Endothelial cell of umbilical vein (primary cell): ENCODE data around the gene AKAP8. TPM values are rescaled to one million over a fixed set of nuclear protein-coding genes. Genes with fewer than 3 reads are reported as not detected.

Experiments used
- BruUV-seq: library from RNA; stranded (reverse); fragments of 400-500 nt; replicated peaks from 2 replicates; lab custom pipeline; 2021; lab: Mats Ljungman, UMichigan
- CTCF ChIA-PET: fragments of 300-600, 350-600 bp; sonication (Branson Sonifier 250); formaldehyde crosslinking; loops from one replicate; lab custom pipeline; 2021; ENCODE audit warnings: antibody characterized with exemption, inconsistent platforms; lab: Charles Lee
- POLR2A ChIA-PET: fragments of 300-600, 350-600 bp; sonication (Branson Sonifier 250); formaldehyde crosslinking; loops from one replicate; lab custom pipeline; 2021; ENCODE audit warnings: antibody characterized with exemption, inconsistent platforms; lab: Charles Lee
- DNase-seq: peaks from one replicate; pipeline ENCODE4 v3.0.0-alpha.2; 2011; ENCODE audit warnings: low read depth, low spot score
- FAIRE-seq: peaks from 2 replicates; lab custom pipeline; 2011; peaks lifted over from hg19 to GRCh38; lab: Jason Lieb, UNC
- H2AFZ ChIP-seq: 2 replicates; pipeline ENCODE4 v1.6.0; 2012; ENCODE audit warnings: low read depth, low read length, control low read depth, inconsistent platforms
- H3K27ac ChIP-seq: 2 replicates; pipeline ENCODE4 v1.5.1; 2011; ENCODE audit warnings: low read depth, mild to moderate bottlenecking, control low read depth, low read length, moderate library complexity; ENCODE audit not compliant: insufficient read depth
- H3K27me3 ChIP-seq, 2 experiments: 2 replicates each; pipeline versions ENCODE4 v1.6.0 to v1.6.1; 2011; ENCODE audit warnings: low read length in 2 of 2, mixed read lengths in 1 of 2; ENCODE audit not compliant: control insufficient read depth in 2 of 2, insufficient read depth in 2 of 2
- H3K36me3 ChIP-seq, 2 experiments: 2 replicates in 1 of 2; 3 replicates in 1 of 2; pipeline ENCODE4 v1.5.1; 2011; ENCODE audit warnings: low read length in 2 of 2, mild to moderate bottlenecking in 1 of 2, moderate library complexity in 1 of 2; ENCODE audit not compliant: control insufficient read depth in 2 of 2, insufficient read depth in 2 of 2; ENCODE audit errors: extremely low read depth in 1 of 2
- H3K4me1 ChIP-seq: 3 replicates; pipeline ENCODE4 v1.5.1; 2011; ENCODE audit warnings: mild to moderate bottlenecking, low read length; ENCODE audit not compliant: control insufficient read depth, insufficient read depth; ENCODE audit errors: extremely low read depth
- H3K4me2 ChIP-seq: 2 replicates; pipeline ENCODE4 v1.6.1; 2011; ENCODE audit warnings: low read length, control low read depth, mixed read lengths; ENCODE audit not compliant: insufficient read depth
- H3K4me3 ChIP-seq, 3 experiments: fragments of 200-600 bp in 1 of 3; sonication (generic), shearing (Covaris generic) in 1 of 3; replicated peaks in 1 of 3; 2 replicates each; pipeline ENCODE4 v1.5.1; 2011 to 2016; ENCODE audit warnings: control low read depth in 3 of 3, low read length in 3 of 3, mild to moderate bottlenecking in 2 of 3, inconsistent platforms in 1 of 3, low read depth in 1 of 3, moderate library complexity in 1 of 3; ENCODE audit not compliant: insufficient read depth in 1 of 3
- H3K79me2 ChIP-seq: 2 replicates; pipeline ENCODE4 v1.6.0; 2012; ENCODE audit warnings: low read length, inconsistent platforms; ENCODE audit not compliant: control insufficient read depth, insufficient read depth
- H3K9ac ChIP-seq: replicated peaks from 2 replicates; pipeline ENCODE3; 2011; ENCODE audit warnings: low read length, control low read depth; ENCODE audit not compliant: insufficient read depth; ENCODE audit errors: extremely low read depth
- H3K9me1 ChIP-seq: replicated peaks from 3 replicates; pipeline ENCODE4 v1.6.0; 2011; ENCODE audit warnings: mild to moderate bottlenecking, low read length; ENCODE audit not compliant: control insufficient read depth, insufficient read depth; ENCODE audit errors: extremely low read depth
- H3K9me3 ChIP-seq: replicated peaks from 2 replicates; pipeline ENCODE4 v1.5.1; 2012; ENCODE audit warnings: low read length, inconsistent platforms; ENCODE audit not compliant: control insufficient read depth, insufficient read depth
- H4K20me1 ChIP-seq: replicated peaks from 2 replicates; pipeline ENCODE3; 2011; ENCODE audit warnings: mild to moderate bottlenecking, low read length; ENCODE audit not compliant: control insufficient read depth, insufficient read depth; ENCODE audit errors: extremely low read depth
- EZH2 ChIP-seq: IDR thresholded peaks from 2 replicates; pipeline ENCODE4 v1.6.1; 2012; ENCODE audit warnings: borderline replicate concordance, low read depth, mild to moderate bottlenecking, moderate library complexity, low read length, inconsistent platforms; ENCODE audit not compliant: severe bottlenecking
- FOS ChIP-seq: IDR thresholded peaks from 2 replicates; pipeline ENCODE4 v1.6.1; 2011; ENCODE audit warnings: mild to moderate bottlenecking, low read length, moderate library complexity, borderline replicate concordance; ENCODE audit not compliant: insufficient read depth
- GATA2 ChIP-seq: IDR thresholded peaks from 2 replicates; pipeline ENCODE4 v1.7.0; 2011; ENCODE audit warnings: low read depth, mild to moderate bottlenecking, moderate library complexity, mixed read lengths, low read length; ENCODE audit not compliant: insufficient read length, insufficient read depth
- JUN ChIP-seq: IDR thresholded peaks from 2 replicates; pipeline ENCODE4 v1.6.1; 2011; ENCODE audit warnings: borderline replicate concordance, low read depth; ENCODE audit not compliant: insufficient read length, insufficient read depth
- MYC ChIP-seq: IDR thresholded peaks from one replicate; pipeline ENCODE4 v1.6.1; 2011; ENCODE audit warnings: mild to moderate bottlenecking, low read depth, low read length
- POLR2A ChIP-seq: IDR thresholded peaks from 2 replicates; pipeline ENCODE4 v1.6.1; 2012; ENCODE audit warnings: low read depth, mild to moderate bottlenecking, control low read depth, low read length
- POLR2AphosphoS5 ChIP-seq: IDR thresholded peaks from 2 replicates; pipeline ENCODE4 v1.6.1; 2012; ENCODE audit warnings: low read depth, mild to moderate bottlenecking, control low read depth, low read length, moderate library complexity; ENCODE audit not compliant: insufficient read depth
- dilution Hi-C: fragments of 300-500 bp; cut with MboI; formaldehyde crosslinking; loops from one replicate; pipeline ENCODE4 v1.15.0; 2019; ENCODE audit warnings: low sequenced_read_pairs; ENCODE audit not compliant: extremely low pct_ligation_motif_present
- intact Hi-C: fragments of 100-400 bp; cut with micrococcal nuclease; formaldehyde crosslinking; loops from one replicate; pipeline ENCODE4 v1.10.0; 2022
- polyA plus RNA-seq, 4 experiments: library from polyadenylated mRNA; depleted of rRNA in 3 of 4; stranded (reverse) in 3 of 4; unstranded in 1 of 4; fragments of >200 nt; gene quantifications; 2 replicates each; pipeline versions ENCODE4 v1.2.1 to v1.2.3, GENCODE V29; 2011 to 2012; ENCODE audit warnings: missing spikeins in 1 of 4
- total RNA-seq: library from RNA; stranded (reverse); gene quantifications from 2 replicates; pipeline ENCODE4 v1.2.3, GENCODE V29; 2021
- TF ChIP-seq, protein P1 (sequence below), 2 donors: IDR thresholded peaks; 1 replicate in 1 of 2; 2 replicates in 1 of 2; pipeline ENCODE4 v1.5.1; 2011; ENCODE audit warnings: low read length in 2 of 2, mild to moderate bottlenecking in 2 of 2, moderate library complexity in 2 of 2, control low read depth in 1 of 2, inconsistent platforms in 1 of 2, low read depth in 1 of 2; ENCODE audit not compliant: insufficient read depth in 1 of 2; ENCODE audit errors: extremely low read depth in 1 of 2
- TF ChIP-seq, protein P2 (sequence below): IDR thresholded peaks from 2 replicates; pipeline ENCODE4 v1.6.1; 2011; ENCODE audit not compliant: insufficient read depth, insufficient read length

AKAP8 gene
- total and polyA plus RNA-seq, 2 donors (not counting 3 experiments of a cell fraction or from before 2014, with no cell fraction given) = 16.4 to 44.1 TPM

DNA sequence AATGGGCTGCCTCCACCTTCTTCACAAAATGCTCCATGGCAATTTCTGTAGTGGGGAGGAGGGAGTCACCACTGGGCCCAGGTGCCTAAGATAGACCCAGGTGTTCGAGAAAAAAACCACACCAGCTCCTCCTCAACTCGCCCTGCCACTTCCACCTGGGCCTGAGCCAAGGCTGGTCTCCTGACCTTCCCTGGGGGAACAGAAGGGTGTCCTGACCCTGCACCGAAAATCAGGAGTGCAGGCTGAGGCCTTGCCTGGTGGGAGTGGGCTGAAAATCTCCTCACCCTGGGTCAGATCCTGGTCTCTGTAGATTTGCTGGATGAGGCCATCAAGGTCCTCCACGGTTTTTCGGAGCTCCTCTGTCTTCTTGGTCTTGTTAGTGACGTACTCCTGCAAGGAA, 17.6 kb upstream of the AKAP8 start:
- Histone ChIP-seq H3K9me1 (no peaks in the 10 kb centered on the region), H3K9ac (no peak overlapping the region), H3K4me1 (no peaks in the 10 kb centered on the region), H3K79me2 (peaks cover 5% of the 10 kb centered on the region), H4K20me1 (no peaks in the 10 kb centered on the region), H3K27ac (no peak overlapping the region), H2AFZ (no peak overlapping the region), H3K9me3 (no peaks in the 10 kb centered on the region), H3K27me3 (no peaks in the 10 kb centered on the region), H3K36me3 (peaks cover 11 to 54% of the 10 kb centered on the region in 2 experiments), H3K4me2 (no peak overlapping the region), H3K4me3 (no peak overlapping the region)
- FAIRE-seq = no peak
- no TSS peak for BruUV-seq
- dilution Hi-C loops (no loop called here), intact Hi-C loops (no loop called here)
- ChIA-PET POLR2A (no interaction called here), CTCF (interaction anchor here (1.8 kb wide), 1 partner anchor 10 kb away, joined by 5 read pairs; no protein-coding TSS in a partner anchor)
- TF ChIP-seq, protein P1, sequence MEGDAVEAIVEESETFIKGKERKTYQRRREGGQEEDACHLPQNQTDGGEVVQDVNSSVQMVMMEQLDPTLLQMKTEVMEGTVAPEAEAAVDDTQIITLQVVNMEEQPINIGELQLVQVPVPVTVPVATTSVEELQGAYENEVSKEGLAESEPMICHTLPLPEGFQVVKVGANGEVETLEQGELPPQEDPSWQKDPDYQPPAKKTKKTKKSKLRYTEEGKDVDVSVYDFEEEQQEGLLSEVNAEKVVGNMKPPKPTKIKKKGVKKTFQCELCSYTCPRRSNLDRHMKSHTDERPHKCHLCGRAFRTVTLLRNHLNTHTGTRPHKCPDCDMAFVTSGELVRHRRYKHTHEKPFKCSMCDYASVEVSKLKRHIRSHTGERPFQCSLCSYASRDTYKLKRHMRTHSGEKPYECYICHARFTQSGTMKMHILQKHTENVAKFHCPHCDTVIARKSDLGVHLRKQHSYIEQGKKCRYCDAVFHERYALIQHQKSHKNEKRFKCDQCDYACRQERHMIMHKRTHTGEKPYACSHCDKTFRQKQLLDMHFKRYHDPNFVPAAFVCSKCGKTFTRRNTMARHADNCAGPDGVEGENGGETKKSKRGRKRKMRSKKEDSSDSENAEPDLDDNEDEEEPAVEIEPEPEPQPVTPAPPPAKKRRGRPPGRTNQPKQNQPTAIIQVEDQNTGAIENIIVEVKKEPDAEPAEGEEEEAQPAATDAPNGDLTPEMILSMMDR (IDR thresholded peaks at IDR 0.05; ENCODE audit: extremely low read depth in 1 of 2, insufficient read depth in 1 of 2, low read depth in 1 of 2, low read length in 2 of 2) = no peak
- no peak for TF ChIP-seq JUN
- TF ChIP-seq FOS = no peak
- no peak for TF ChIP-seq GATA2
- TF ChIP-seq POLR2AphosphoS5 = no peak
- no peak for TF ChIP-seq POLR2A
- no peak for TF ChIP-seq MYC
- TF ChIP-seq EZH2 = no peak
- TF ChIP-seq, protein P2, sequence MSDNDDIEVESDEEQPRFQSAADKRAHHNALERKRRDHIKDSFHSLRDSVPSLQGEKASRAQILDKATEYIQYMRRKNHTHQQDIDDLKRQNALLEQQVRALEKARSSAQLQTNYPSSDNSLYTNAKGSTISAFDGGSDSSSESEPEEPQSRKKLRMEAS = no peak
- no peak for DNase-seq
